IPS DF 6.9 (cell line): ENCODE data around the gene SUSD3.

Experiments
- DNase-seq: peaks from one replicate; pipeline ENCODE4 v3.0.0-alpha.2; 2013; ENCODE audit warnings: low read depth, low spot score
- H3K27ac ChIP-seq: one replicate; pipeline ENCODE4 v1.5.1; 2013; ENCODE audit warnings: low read length, control low read depth
- H3K27me3 ChIP-seq: 2 replicates; pipeline ENCODE4 v1.6.1; 2013; ENCODE audit warnings: mild to moderate bottlenecking, low read length; ENCODE audit not compliant: control insufficient read depth, insufficient read depth
- H3K36me3 ChIP-seq: 2 replicates; pipeline ENCODE4 v1.6.1; 2013; ENCODE audit warnings: low read length; ENCODE audit not compliant: control insufficient read depth, insufficient read depth
- H3K4me1 ChIP-seq: 2 replicates; pipeline ENCODE4 v1.6.1; 2013; ENCODE audit warnings: low read length; ENCODE audit not compliant: control insufficient read depth, insufficient read depth
- H3K4me3 ChIP-seq: 2 replicates; pipeline ENCODE4 v1.5.1; 2013; ENCODE audit warnings: mild to moderate bottlenecking, low read length
- H3K9me3 ChIP-seq: 2 replicates; pipeline ENCODE4 v1.6.1; 2013; ENCODE audit warnings: low read length, inconsistent platforms; ENCODE audit not compliant: control insufficient read depth, insufficient read depth
- WGBS: extraction: QIAGEN DNeasy Blood & Tissue Kit; methylation state at CpG from one replicate; pipeline ENCODE4 v1.1.7; 2013; ENCODE audit warnings: mixed read lengths, missing lambda C conversion rate; ENCODE audit not compliant: insufficient read length, insufficient coverage; 5-methylcytosine and 5-hydroxymethylcytosine counted together

SUSD3 gene

GRCh38 chr9:93132287-93132927 lies 73.9 kb downstream of the SUSD3 start:
- Histone ChIP-seq H3K9me3 (no peaks in the 10 kb centered on the region), H3K4me3 (no peak overlapping the region), H3K4me1 (peaks cover 8% of the 10 kb centered on the region), H3K36me3 (no peaks in the 10 kb centered on the region), H3K27me3 (no peaks in the 10 kb centered on the region), H3K27ac (no peak overlapping the region)
- no peak for DNase-seq
- WGBS: no CpG with 5 or more reads among the region's 12 CpGs

GRCh38 chr9:93132946-93133680 lies 74.6 kb downstream of the SUSD3 start:
- no peak for DNase-seq
- Histone ChIP-seq H3K27ac (no peak overlapping the region), H3K36me3 (no peaks in the 10 kb centered on the region), H3K4me3 (peak overlapping the region; percentile 67), H3K27me3 (no peaks in the 10 kb centered on the region), H3K9me3 (no peaks in the 10 kb centered on the region), H3K4me1 (peaks cover 8% of the 10 kb centered on the region)
- no CpG with 5 or more reads among the region's 21 CpGs for WGBS

- H3K36me3 ChIP-seq: no peaks in the 10 kb centered on the region
- H3K27me3 ChIP-seq: no peaks in the 10 kb centered on the region
- no peaks in the 10 kb centered on the region for H3K9me3 ChIP-seq
- H3K4me1 ChIP-seq: peaks cover 8% of the 10 kb centered on the region
- H3K4me3 ChIP-seq: peak overlapping the region; percentile 67
- no peak overlapping the region for H3K27ac ChIP-seq
- no peak for DNase-seq
- WGBS: no CpG with 5 or more reads among the region's 34 CpGs
Measured at GRCh38 chr9:93133681-93134014, 75.1 kb downstream of the SUSD3 start.

DNA sequence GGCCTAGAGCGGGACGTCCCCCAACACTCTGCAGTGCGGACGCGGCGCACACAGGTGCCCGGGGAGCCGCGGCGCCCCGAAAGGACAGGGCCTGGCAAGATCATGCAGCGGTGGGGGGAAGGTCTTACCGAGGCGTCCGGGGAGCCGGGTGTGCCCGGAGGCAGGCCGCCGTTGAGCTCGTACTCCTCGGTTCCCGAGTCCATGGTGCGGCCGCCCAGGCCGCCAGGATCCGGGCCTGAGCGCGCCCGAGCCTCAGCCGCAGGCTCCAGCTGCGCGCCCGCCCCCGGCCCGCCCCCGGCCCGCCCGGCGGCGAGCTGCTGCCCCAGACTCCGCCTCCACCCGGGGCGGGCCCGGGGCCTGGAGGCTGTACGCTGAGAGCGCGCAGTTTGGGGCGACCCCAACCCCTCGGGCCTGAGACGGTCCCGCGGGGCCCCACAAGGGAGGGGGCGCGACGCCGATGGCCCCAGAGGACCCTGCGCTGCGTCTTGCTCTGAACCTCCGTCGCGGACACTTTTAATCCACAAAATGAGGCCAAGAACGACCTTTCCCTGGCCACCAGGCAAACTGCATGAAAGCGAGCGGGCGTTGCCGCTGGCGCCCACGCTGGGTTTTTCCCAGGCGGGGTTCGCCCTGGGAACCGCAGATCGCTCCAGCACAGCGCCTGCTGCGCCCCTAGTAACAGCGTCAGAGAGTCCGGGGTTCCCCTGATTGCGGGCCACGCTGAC lies 75.7 kb downstream of the SUSD3 start, which contains the start of gene NINJ1:
TSS of gene NINJ1 (minus strand) at position 237 of the 725 bp plus-strand sequence. CDS start at position 203, 34 bp downstream.
- no peak for DNase-seq
- H3K36me3 ChIP-seq: no peaks in the 10 kb centered on the region
- no CpG with 5 or more reads among the region's 78 CpGs for WGBS
- no peaks in the 10 kb centered on the region for H3K9me3 ChIP-seq
- H3K27me3 ChIP-seq: no peaks in the 10 kb centered on the region
- H3K27ac ChIP-seq: no peak within 1 kb of the TSS
- H3K4me3 ChIP-seq: peak within 1 kb of the TSS; percentile 67
- H3K4me1 ChIP-seq: peaks cover 8% of the 10 kb centered on the region
